ENCODE measurements around the gene LRWD1. TPM values are rescaled to one million over a fixed set of nuclear protein-coding genes. Genes with fewer than 3 reads are reported as not detected.

LRWD1 gene
- total and polyA plus RNA-seq, 12 donors, result 6.5 to 21.3 (median 9.5) TPM

DNA sequence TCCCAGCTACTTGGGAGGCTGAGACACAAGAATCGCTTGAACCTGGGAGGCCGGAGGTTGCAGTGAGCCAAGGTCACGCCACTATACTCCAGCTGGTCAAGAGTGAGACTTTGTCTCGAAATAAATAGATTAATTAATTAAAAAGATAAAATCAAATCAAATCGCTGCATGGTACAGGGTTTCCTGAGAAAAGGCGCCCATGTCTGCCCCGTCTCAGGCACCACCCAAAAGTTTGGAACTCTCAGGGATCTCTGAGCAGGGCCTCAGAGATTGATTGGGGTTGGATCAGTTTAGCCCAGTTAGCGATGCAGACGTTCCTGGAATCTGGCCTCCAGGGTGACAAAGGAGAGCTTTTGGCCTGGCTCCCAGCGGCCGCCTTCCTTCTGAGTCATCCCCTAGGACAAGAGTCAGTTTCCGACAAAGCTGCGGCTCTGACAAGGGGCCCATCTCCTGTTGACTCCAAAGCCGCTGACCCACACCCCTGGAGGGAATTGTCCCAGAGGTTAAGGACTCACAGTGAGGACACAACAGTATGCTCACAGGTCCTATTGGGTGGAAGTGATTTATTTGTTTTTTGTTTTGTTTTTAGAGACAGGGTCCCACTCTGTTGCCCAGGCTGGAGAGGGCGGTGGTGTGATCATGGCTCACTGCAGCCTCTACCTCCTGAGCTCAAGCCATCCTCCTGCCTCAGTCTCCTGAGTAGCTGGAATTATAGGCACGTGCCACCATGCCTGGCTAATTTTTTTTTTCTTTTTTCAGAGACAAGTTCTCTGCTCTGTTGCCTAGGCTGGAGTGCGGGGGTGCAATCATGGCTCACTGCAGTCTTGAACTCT lies 24.6 kb upstream of the LRWD1 start:
- 57 to 61% methylated on average over 17 of the region's 17 CpGs for WGBS, 2 donors

DNA sequence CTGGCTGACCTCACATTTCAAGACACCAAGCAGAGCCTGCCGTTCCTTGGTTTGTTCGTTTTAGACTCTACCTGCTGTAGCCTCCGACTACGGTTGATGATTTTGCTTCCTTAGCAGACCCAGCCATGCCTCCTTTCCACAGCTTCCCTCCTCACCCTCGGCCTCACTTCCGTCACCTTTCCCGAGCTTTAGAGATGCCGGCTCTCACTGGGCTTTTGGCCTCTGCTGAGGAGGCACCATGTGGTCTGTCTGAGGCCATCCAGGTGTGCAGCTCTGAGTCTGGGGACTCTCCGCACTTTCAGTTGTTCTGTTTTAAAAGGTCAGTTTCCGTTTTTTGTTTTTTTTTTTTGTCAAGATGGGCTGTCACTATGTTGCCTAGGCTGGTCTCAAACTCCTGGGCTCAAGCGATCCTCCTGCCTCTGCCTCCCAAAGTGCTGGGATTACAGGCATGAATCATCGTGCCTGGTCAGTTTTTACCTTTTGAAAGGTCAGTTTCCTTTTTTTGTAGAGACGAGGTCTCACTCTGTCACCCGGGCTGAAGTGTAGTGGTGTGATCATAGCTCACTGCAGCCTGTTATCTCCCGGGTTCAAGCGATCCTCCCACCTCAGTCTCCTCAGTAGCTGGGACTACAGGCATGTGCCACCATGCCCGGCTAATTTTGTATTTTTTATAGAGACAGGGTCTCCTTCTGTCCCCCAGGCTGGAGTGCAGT lies 19.7 kb upstream of the LRWD1 start:
- H3K4me1 ChIP-seq, result peaks cover 0 to 9% (median 5%) of the 10 kb centered on the region in 9 donors
- no peak overlapping the region for H3K4me3 ChIP-seq
- TF ChIP-seq, protein P1, sequence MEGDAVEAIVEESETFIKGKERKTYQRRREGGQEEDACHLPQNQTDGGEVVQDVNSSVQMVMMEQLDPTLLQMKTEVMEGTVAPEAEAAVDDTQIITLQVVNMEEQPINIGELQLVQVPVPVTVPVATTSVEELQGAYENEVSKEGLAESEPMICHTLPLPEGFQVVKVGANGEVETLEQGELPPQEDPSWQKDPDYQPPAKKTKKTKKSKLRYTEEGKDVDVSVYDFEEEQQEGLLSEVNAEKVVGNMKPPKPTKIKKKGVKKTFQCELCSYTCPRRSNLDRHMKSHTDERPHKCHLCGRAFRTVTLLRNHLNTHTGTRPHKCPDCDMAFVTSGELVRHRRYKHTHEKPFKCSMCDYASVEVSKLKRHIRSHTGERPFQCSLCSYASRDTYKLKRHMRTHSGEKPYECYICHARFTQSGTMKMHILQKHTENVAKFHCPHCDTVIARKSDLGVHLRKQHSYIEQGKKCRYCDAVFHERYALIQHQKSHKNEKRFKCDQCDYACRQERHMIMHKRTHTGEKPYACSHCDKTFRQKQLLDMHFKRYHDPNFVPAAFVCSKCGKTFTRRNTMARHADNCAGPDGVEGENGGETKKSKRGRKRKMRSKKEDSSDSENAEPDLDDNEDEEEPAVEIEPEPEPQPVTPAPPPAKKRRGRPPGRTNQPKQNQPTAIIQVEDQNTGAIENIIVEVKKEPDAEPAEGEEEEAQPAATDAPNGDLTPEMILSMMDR (IDR thresholded peaks at IDR 0.05), result no peak
- peaks cover 0 to 71% (median 0%) of the 10 kb centered on the region in 9 donors for H3K36me3 ChIP-seq
- no peak overlapping the region for H3K27ac ChIP-seq
- no peak for ATAC-seq
- no peaks in the 10 kb centered on the region for H3K9me3 ChIP-seq
- H3K27me3 ChIP-seq, result no peaks in the 10 kb centered on the region
- DNase-seq, result no peak
- intact Hi-C loops (cut with DNase I), result loop anchor here in 1 of 10 donors (5.0 kb wide), 1 partner anchor 33 kb away; no protein-coding TSS in a partner anchor
- WGBS, 2 donors, result 91 to 92% methylated on average over 17 of the region's 17 CpGs

More for the DNA sequence above, 24.6 kb upstream of the LRWD1 start:
- TF ChIP-seq, protein P1 (IDR thresholded peaks at IDR 0.05), result no peak
- intact Hi-C loops (cut with DNase I), result no loop called here
- Histone ChIP-seq H3K27ac (peak overlapping the region in 8 of 10 donors; percentile 7 to 67 (median 44)), H3K4me3 (no peak overlapping the region), H3K36me3 (peaks cover 0 to 66% (median 0%) of the 10 kb centered on the region in 9 donors), H3K4me1 (peaks cover 0 to 16% (median 10%) of the 10 kb centered on the region in 9 donors), H3K27me3 (no peaks in the 10 kb centered on the region), H3K9me3 (no peaks in the 10 kb centered on the region)
- peak; percentile 65 to 90 (median 86) for ATAC-seq
- DNase-seq, result peak; percentile 76

DNA sequence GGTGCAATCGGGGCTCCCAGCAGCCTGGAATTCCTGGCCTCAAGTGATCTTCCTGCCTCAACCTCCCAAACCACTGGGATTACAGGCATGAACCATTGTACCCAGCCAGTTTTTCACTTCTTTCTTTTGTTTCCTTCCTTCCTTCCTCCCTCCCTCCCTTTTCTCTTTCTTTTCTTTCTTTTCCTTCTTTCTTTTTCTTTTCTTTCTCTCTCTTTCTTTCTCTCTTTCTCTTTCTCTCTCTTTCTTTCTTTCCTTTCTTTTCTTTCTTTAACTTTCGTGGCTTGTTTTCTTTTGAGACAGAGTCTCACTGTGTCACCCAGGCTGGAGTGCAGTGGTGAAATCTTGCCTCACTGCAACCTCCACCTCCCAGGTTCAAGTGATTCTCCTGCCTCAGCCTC lies 19.1 kb upstream of the LRWD1 start:
- no peak overlapping the region for H3K27ac ChIP-seq
- H3K4me3 ChIP-seq, result no peak overlapping the region
- H3K27me3 ChIP-seq, result no peaks in the 10 kb centered on the region
- intact Hi-C loops (cut with DNase I), result loop anchor here in 1 of 10 donors (5.0 kb wide), 1 partner anchor 33 kb away; no protein-coding TSS in a partner anchor
- 75 to 77% methylated on average over 2 of the region's 2 CpGs for WGBS, 2 donors
- H3K36me3 ChIP-seq, result peaks cover 0 to 66% (median 0%) of the 10 kb centered on the region in 9 donors
- H3K9me3 ChIP-seq, result no peaks in the 10 kb centered on the region
- TF ChIP-seq, protein P1 (IDR thresholded peaks at IDR 0.05), result no peak
- ATAC-seq, result no peak
- no peak for DNase-seq
- H3K4me1 ChIP-seq, result peaks cover 0 to 3% (median 0%) of the 10 kb centered on the region in 9 donors

DNA sequence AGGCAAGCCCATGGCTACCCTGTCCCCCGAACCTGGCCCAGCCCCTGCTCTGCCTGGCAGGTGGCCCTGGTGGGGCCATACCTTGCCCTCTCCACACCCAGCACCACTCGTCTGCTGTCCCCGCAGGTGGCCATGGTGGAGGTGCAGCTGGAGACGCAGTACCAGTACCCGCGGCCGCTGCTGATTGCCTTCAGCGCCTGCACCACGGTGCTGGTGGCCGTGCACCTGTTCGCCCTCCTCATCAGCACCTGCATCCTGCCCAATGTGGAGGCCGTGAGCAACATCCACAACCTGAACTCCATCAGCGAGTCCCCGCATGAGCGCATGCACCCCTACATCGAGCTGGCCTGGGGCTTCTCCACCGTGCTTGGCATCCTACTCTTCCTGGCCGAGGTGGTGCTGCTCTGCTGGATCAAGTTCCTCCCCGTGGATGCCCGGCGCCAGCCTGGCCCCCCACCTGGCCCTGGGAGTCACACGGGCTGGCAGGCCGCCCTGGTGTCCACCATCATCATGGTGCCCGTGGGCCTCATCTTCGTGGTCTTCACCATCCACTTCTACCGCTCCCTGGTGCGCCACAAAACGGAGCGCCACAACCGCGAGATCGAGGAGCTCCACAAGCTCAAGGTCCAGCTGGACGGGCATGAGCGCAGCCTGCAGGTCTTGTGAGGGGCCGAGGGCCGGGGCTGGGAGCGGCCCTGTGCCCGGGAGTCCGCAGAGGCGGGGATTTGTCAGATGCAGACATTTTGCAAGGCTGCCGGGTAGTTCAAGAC lies 18.2 kb upstream of the LRWD1 start:
- intact Hi-C loops (cut with DNase I), result loop anchor here in 1 of 10 donors (5.0 kb wide), 1 partner anchor 34 kb away; no protein-coding TSS in a partner anchor
- TF ChIP-seq, protein P1 (IDR thresholded peaks at IDR 0.05), result no peak
- WGBS, 2 donors, result 96 to 97% methylated on average over 41 of the region's 41 CpGs
- Histone ChIP-seq H3K9me3 (no peaks in the 10 kb centered on the region), H3K27ac (no peak overlapping the region), H3K36me3 (peaks cover 0 to 60% (median 0%) of the 10 kb centered on the region in 9 donors), H3K4me1 (no peaks in the 10 kb centered on the region), H3K4me3 (no peak overlapping the region), H3K27me3 (no peaks in the 10 kb centered on the region)
- ATAC-seq (peak in 1 of 8 donors; percentile 25), DNase-seq (no peak)
